WERI-Rb-1 (cell line): ENCODE measurements around the gene ZNF697.

Experiments used
- DNase-seq: peaks from one replicate; pipeline ENCODE4 v3.0.0-alpha.2; 2020
- H3K27ac ChIP-seq: fragments of 250-450 bp; sonication (Bioruptor Pico); 2 replicates; pipeline ENCODE4 v1.5.1; 2020; ENCODE audit warnings: mild to moderate bottlenecking, moderate library complexity
- H3K27me3 ChIP-seq: fragments of 250-450 bp; sonication (Bioruptor Pico); 2 replicates; pipeline ENCODE4 v1.5.1; 2021; ENCODE audit warnings: mild to moderate bottlenecking, low read depth, moderate library complexity; ENCODE audit not compliant: insufficient read depth, severe bottlenecking
- H3K36me3 ChIP-seq: fragments of 250-450 bp; sonication (Bioruptor Pico); 2 replicates; pipeline ENCODE4 v1.5.1; 2020; ENCODE audit warnings: mild to moderate bottlenecking, moderate library complexity
- H3K4me3 ChIP-seq: 2 replicates; pipeline ENCODE4 v1.5.1; 2011; ENCODE audit warnings: low read depth, mild to moderate bottlenecking, control low read depth, low read length
- H3K9me3 ChIP-seq: fragments of 250-450 bp; sonication (Bioruptor Pico); 2 replicates; pipeline ENCODE4 v1.5.1; 2021; ENCODE audit warnings: mild to moderate bottlenecking, moderate library complexity; ENCODE audit not compliant: severe bottlenecking
- TF ChIP-seq, protein P1 (sequence below): IDR thresholded peaks from 2 replicates; pipeline ENCODE4 v1.5.1; 2011; ENCODE audit warnings: low read depth, mild to moderate bottlenecking, control low read depth, inconsistent platforms, low read length

The ZNF697 gene

DNA sequence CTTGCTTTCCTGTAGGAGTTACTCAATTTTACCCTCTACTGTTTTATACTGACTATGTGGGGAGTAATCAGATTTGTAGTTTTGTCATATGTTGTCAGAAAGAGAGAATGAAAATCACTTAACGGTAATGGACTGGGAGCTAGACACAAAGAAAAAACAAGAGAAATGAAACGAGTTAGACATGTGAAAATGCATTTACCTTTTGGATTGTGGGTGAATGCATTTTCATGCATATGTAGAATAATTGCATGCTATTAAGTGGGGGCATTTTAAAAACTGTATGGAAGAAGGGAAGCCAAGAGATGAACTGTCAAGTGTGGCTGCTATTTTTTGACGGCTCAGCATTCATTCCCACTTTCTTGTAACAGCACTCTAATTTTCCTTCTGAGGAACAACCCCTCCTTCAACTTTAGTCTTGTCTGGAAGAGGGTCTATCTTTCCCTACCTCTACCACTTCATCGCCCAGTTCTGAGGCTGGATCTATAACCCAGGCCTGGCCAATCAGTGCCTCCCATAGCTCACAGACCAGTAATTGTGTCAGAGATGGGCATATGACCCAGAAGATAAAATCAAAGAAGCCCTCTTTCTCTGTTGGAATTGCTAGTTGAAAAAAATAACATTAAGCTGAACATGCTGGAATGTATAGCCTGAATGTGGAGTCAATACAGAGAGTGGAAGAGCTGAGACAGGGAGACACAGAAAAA lies 5.2 kb upstream of the ZNF697 start:
- H3K4me3 ChIP-seq, result no peak overlapping the region
- H3K36me3 ChIP-seq, result no peaks in the 10 kb centered on the region
- no peak for DNase-seq
- no peak overlapping the region for H3K27ac ChIP-seq
- peaks cover 9% of the 10 kb centered on the region for H3K27me3 ChIP-seq
- TF ChIP-seq, protein P1, sequence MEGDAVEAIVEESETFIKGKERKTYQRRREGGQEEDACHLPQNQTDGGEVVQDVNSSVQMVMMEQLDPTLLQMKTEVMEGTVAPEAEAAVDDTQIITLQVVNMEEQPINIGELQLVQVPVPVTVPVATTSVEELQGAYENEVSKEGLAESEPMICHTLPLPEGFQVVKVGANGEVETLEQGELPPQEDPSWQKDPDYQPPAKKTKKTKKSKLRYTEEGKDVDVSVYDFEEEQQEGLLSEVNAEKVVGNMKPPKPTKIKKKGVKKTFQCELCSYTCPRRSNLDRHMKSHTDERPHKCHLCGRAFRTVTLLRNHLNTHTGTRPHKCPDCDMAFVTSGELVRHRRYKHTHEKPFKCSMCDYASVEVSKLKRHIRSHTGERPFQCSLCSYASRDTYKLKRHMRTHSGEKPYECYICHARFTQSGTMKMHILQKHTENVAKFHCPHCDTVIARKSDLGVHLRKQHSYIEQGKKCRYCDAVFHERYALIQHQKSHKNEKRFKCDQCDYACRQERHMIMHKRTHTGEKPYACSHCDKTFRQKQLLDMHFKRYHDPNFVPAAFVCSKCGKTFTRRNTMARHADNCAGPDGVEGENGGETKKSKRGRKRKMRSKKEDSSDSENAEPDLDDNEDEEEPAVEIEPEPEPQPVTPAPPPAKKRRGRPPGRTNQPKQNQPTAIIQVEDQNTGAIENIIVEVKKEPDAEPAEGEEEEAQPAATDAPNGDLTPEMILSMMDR, result no peak
- no peaks in the 10 kb centered on the region for H3K9me3 ChIP-seq

DNA sequence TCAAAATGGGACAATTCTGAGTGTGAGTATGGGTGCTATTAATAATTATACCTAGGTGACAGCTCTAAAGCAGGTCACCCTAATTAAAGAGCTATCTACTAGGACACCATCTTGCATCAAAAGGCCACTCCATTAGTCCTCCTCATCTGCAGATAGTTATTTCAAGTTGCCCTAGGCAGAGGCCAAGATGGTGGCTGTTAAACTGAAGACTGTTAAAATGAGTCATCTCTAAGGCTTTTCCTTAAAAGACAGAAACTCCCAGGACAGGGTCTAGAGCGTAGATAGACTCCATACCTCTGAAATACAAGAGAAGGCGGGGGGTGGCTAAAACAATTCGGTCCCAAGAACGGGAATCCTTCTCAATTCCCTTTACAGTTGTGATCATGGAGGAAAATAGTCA lies 4.5 kb upstream of the ZNF697 start:
- no peak overlapping the region for H3K27ac ChIP-seq
- DNase-seq, result no peak
- no peak overlapping the region for H3K4me3 ChIP-seq
- no peaks in the 10 kb centered on the region for H3K9me3 ChIP-seq
- H3K27me3 ChIP-seq, result peaks cover 9% of the 10 kb centered on the region
- H3K36me3 ChIP-seq, result no peaks in the 10 kb centered on the region
- TF ChIP-seq, protein P1, result no peak

DNA sequence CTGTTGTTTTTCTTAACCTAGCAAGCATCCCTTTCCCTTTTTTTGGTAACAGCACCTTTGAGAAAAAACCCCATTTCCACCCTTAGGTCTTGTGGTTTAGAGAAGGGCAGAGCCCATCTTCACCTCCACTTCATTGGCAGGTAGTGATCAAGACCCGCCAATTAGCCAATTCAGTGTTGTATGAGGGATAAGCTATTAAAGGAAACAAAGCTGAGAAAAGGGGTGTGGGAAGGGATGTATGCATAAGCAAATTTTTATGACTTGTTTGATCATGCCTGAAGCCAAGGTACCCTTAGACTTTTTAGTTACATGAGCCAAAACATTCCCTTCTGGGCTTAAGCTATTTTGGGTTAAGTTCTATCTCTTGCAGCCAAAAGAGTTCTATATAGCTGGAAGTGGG lies 3.6 kb upstream of the ZNF697 start:
- peaks cover 9% of the 10 kb centered on the region for H3K27me3 ChIP-seq
- DNase-seq, result no peak
- TF ChIP-seq, protein P1, result no peak
- no peak overlapping the region for H3K27ac ChIP-seq
- H3K4me3 ChIP-seq, result no peak overlapping the region
- H3K36me3 ChIP-seq, result no peaks in the 10 kb centered on the region
- H3K9me3 ChIP-seq, result no peaks in the 10 kb centered on the region

DNA sequence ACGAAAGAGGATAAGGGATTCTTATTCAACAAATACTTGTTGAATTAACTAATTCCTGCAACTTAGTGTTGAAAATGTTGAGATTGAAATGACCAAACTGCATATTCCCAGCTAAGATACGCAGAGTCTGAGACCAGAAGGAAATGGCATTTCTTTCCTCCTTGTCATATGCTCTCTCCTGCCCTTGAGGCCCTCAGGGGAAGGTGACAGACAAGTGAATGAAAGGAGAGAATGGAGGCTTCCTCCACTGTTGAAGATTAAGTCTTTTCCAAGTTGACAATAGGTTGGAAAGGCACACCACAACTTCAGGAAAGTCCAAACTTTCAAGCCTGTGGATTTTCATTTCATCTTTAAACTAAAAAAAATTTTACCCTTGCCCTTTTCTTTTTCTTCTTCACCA lies 3.1 kb upstream of the ZNF697 start:
- Histone ChIP-seq H3K9me3 (no peaks in the 10 kb centered on the region), H3K27ac (no peak overlapping the region), H3K36me3 (no peaks in the 10 kb centered on the region), H3K4me3 (no peak overlapping the region), H3K27me3 (peaks cover 9% of the 10 kb centered on the region)
- TF ChIP-seq, protein P1, result no peak
- no peak for DNase-seq

DNA sequence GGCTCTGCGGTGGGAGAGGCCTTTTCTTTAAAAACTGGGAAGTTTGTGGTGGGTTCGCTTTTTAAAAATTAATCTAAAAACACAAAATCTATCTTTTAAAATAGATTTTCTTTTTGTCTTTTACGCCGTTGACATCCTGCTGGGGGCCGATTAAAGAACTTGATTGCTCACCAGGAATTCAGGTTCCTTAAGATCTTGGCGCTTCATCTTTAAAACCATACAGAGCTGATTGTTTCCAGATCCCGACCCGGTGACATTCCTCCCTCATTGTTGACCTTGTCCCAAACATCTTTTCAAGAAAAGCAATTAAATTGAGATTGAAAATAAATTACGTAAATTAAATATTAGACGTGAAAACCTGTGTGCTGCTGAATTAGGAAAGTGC lies 546 bp upstream of the ZNF697 start:
- TF ChIP-seq, protein P1, result no peak
- no peak for DNase-seq
- H3K4me3 ChIP-seq, result peak overlapping the region; percentile 76
- H3K36me3 ChIP-seq, result no peaks in the 10 kb centered on the region
- H3K27me3 ChIP-seq, result peaks cover 9% of the 10 kb centered on the region
- H3K9me3 ChIP-seq, result no peaks in the 10 kb centered on the region
- no peak overlapping the region; the same call in 1 of the 2 replicates for H3K27ac ChIP-seq

DNA sequence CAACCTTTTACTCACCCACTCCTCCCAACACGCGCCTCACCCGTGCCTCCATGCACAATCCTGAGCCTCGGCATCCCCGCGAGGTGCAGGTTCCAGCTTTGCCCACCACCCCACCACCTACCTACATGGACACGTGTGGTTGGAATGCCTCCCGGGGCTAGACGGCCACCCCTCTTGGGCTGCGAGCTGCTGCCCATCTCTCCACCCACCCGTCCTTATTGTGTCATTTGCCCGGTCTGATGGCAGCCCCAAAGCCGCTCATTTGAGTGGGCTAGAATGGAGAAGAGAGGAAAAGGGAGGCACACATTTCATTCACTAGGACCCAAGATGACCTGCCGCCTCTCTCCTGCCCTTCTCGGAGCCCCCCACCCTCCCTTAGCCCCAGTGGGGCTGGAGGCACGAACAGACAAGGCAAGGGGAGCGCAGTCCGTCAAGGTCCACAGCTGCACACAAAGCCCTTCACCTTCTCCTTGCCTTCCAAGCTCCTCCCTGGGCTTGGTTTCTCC lies 785 bp downstream of the ZNF697 start:
- Histone ChIP-seq H3K9me3 (no peaks in the 10 kb centered on the region), H3K36me3 (no peaks in the 10 kb centered on the region), H3K27ac (no peak overlapping the region), H3K27me3 (peaks cover 3% of the 10 kb centered on the region), H3K4me3 (peak overlapping the region; percentile 65)
- TF ChIP-seq, protein P1, result no peak
- no peak for DNase-seq
